Natural killer cell treated with Interleukin-12 subunit alpha and Interleukin-12 subunit beta and Interleukin-15 and Interleukin-18, amount 100 ng/mL, for 72 hours (primary cell): ENCODE measurements around the gene IQSEC3. TPM values are rescaled to one million over a fixed set of nuclear protein-coding genes. Genes with fewer than 3 reads are reported as not detected.

ENCODE experiments used
- ATAC-seq, 2 donors: fragments of 150-1000 bp; cut with Tn5 transposase in 1 of 2; sonication (Bioruptor Pico), chemical (Tn5 transposase) in 1 of 2; 2 replicates each; pipeline ENCODE4 v1.10.0; 2021
- DNase-seq: peaks from one replicate; pipeline ENCODE4 v3.0.0; 2022; ENCODE audit warnings: low spot score
- H3K27ac Mint-ChIP-seq, 2 donors: 1 replicate in 1 of 2; 2 replicates in 1 of 2; pipeline ENCODE4 v1.8.0; 2022; ENCODE audit warnings: mixed read lengths in 2 of 2, mild to moderate bottlenecking in 1 of 2, moderate library complexity in 1 of 2
- H3K27me3 Mint-ChIP-seq, 2 donors: 1 replicate in 1 of 2; 2 replicates in 1 of 2; pipeline ENCODE4 v1.8.0; 2022; ENCODE audit warnings: mixed read lengths in 2 of 2
- H3K36me3 Mint-ChIP-seq: one replicate; pipeline ENCODE4 v1.8.0; 2022; ENCODE audit warnings: mixed read lengths
- H3K4me1 Mint-ChIP-seq, 2 donors: 1 replicate in 1 of 2; 2 replicates in 1 of 2; pipeline ENCODE4 v1.8.0; 2022; ENCODE audit warnings: low read depth in 2 of 2, mixed read lengths in 2 of 2, mild to moderate bottlenecking in 1 of 2
- H3K4me3 Mint-ChIP-seq: one replicate; pipeline ENCODE4 v1.8.0; 2022; ENCODE audit warnings: mixed read lengths
- H3K9me3 Mint-ChIP-seq: 2 replicates; pipeline ENCODE4 v1.8.0; 2022; ENCODE audit warnings: mixed read lengths
- total RNA-seq, 2 donors: library from RNA; stranded (reverse); gene quantifications; one replicate each; pipeline ENCODE4 v1.2.3, GENCODE V29; 2022

Gene IQSEC3
- total RNA-seq, 2 donors from 2014 or later, result 0.22 to 1.1 TPM

DNA sequence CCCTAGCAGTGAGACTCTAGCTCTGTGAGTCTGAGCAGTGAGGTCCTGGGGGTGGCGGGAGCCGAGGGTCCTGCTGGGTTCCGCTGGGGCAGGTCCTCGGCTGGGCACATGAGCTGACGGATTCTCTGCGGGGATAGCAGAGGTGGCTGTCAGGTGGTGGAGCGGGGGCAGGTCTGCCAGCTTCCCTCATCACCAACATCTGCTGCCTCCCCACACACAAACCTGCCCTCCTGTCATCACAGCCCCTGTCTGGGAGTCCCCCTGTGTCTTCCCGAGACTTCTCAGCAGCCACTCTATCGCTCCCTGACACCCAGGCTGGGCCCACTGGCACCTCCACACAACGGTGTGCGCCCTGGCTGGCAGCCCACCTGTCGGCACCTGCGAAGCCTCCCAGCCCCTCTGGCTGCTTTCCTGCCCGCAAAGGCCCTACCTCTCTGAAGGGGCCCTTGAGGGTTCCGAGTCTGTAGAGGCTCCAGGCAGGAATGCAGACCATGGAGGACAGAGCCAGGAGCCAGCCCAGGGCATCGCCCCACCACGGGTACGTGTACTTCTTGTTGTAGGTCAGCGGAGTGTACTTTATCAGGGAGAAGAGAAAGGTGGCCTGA, 154.5 kb downstream of the IQSEC3 start:
- Mint-ChIP-seq H3K4me3 (no peak overlapping the region), H3K36me3 (no peaks in the 10 kb centered on the region), H3K4me1 (peaks cover 0 to 4% of the 10 kb centered on the region in 2 donors), H3K27ac (no peak overlapping the region), H3K9me3 (no peaks in the 10 kb centered on the region), H3K27me3 (peaks cover 0 to 6% of the 10 kb centered on the region in 2 donors)
- ATAC-seq (no peak), DNase-seq (peak; percentile 46)

DNA sequence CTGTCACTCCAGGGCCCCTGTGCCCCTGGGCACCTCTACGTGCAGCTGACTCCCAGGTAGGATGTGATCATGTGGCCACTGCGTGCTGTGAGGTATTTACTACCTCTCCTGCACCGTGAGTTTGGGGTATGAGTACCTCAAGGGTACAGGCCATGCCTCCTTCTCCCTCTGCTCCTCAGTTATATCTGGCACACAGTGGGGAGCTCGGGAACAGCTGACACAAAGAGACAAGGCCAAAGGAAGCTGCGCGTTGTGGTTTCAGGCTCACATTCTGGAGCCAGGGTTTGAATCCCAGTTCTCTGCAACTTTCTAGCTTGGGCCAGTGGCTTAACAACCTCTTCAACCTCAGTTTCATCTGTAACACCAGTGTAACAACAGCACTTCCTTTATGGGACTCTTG, 155.2 kb downstream of the IQSEC3 start:
- Mint-ChIP-seq H3K27me3 (peaks cover 2 to 5% of the 10 kb centered on the region in 2 donors), H3K9me3 (no peaks in the 10 kb centered on the region), H3K27ac (no peak overlapping the region), H3K4me3 (no peak overlapping the region), H3K36me3 (no peaks in the 10 kb centered on the region), H3K4me1 (peaks cover 0 to 4% of the 10 kb centered on the region in 2 donors)
- DNase-seq (no peak), ATAC-seq (no peak)

DNA sequence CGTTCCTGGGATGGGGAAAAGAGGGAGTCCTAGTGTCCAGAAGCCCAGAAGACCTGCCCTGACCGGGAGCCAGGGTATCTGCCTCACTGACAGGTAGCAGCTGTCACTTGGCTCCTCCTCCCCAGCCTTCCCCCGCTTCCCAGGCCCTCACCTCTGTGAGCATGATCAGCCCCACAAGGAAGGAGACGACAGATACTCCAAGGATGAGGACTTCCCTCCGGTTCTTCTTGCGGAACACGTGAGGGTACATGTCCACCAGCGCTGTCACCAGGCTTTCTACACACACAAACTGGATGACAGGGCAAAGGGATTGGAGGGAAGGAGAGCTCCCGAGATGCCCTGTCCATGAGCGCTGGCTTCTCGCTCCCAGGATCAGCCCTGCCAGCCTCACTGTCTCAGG, 157.3 kb downstream of the IQSEC3 start:
- Mint-ChIP-seq H3K27ac (no peak overlapping the region), H3K27me3 (peaks cover 7 to 11% of the 10 kb centered on the region in 2 donors), H3K9me3 (no peaks in the 10 kb centered on the region), H3K4me1 (peaks cover 0 to 4% of the 10 kb centered on the region in 2 donors), H3K36me3 (no peaks in the 10 kb centered on the region), H3K4me3 (no peak overlapping the region)
- no peak for DNase-seq
- ATAC-seq, result no peak

DNA sequence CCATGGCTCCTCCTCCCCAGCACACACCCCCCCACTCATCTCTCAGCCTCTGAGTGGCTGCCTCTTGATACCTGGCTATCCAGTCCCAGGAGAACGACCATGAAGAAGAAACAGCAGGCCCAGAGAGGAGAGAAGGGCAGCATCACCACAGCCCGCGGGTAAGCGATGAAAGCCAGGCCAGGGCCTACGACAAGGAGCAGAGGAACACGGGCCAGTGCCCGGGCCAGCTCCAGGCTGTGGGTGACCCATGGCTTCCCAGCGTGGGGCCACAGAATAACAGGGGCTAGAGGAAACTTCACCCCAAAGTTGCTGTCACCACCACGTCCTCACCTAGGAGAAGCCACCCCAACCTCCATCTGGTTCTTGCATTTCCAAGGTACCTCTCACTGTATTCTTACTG, 157.8 kb downstream of the IQSEC3 start:
- no peak overlapping the region for H3K27ac Mint-ChIP-seq
- H3K27me3 Mint-ChIP-seq, result peaks cover 8 to 13% of the 10 kb centered on the region in 2 donors
- ATAC-seq (no peak), DNase-seq (peak; percentile 34)
- no peak overlapping the region for H3K4me3 Mint-ChIP-seq
- peaks cover 0 to 3% of the 10 kb centered on the region in 2 donors for H3K4me1 Mint-ChIP-seq
- no peaks in the 10 kb centered on the region for H3K36me3 Mint-ChIP-seq
- H3K9me3 Mint-ChIP-seq, result no peaks in the 10 kb centered on the region

DNA sequence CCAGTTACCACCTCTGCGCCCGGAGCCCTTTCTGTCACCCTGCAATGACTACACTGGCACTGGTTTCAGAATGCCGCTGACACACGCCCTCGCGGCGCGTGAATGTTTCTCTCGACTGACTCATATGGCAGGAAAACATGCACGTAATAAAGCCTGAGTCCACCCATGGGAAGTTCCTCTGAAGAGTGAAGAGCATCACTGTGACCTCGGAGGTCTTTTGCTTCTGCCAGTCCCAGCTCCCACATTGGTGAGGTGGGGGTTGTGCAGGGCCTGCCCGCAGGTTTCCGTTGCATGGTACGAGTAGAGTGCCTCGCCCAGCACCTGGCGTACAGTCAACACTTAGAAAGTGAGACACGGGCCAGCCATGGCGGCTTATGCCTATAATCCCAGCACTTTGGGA, 158.4 kb downstream of the IQSEC3 start:
- Mint-ChIP-seq H3K4me1 (no peaks in the 10 kb centered on the region), H3K27ac (no peak overlapping the region), H3K36me3 (no peaks in the 10 kb centered on the region), H3K4me3 (no peak overlapping the region), H3K9me3 (no peaks in the 10 kb centered on the region), H3K27me3 (peaks cover 12 to 13% of the 10 kb centered on the region in 2 donors)
- DNase-seq (no peak), ATAC-seq (no peak)

DNA sequence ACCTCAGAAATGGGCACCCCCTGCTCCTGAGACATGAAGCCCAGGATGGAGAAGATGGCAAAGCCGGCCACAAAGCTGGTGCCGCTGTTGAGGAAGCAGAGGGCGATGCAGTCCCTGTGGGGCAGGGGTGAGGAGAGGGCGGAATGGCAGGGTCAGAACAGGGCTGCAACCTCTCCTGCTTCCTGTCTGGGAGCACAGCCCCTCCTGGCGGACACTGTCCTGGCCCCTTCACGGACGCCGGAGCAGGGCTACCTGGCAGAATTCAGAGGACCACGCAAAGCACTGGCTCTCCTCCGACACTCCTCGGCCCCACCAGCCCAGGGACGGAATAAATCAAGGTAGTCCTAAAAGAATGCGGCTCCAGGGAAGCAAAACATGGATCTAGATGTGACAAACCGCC, 159.8 kb downstream of the IQSEC3 start:
- H3K27me3 Mint-ChIP-seq, result peaks cover 13 to 14% of the 10 kb centered on the region in 2 donors

DNA sequence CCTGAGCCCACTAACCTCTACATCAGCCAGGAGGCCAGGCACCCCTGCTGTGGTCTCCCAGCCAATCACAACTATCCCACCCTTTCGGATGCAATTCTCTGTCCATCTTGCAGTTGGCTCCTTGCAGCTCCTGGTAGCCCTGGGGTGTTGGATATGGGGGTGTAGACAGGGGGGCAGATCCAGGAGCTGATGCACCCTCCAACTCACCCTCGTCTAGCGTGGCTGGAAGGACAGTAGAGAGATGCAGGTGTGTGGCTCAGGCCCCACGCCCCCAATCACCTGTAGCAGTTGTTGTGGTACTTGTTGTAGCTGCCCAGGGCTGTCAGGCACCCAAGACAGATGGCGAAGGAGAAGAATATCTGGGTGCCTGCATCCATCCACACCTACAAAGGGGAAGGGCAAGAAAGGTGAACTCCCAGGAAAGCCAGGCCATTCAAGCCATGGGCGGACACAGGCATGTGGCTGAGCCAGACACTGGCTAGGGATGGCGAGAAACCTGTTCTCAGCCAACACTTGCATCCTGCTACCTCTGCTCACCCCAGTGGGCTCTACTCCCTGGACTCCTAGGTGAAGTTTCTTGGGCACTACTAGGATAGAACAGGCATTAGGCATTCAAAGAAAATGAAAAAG, 160.8 kb downstream of the IQSEC3 start:
- Mint-ChIP-seq H3K36me3 (no peaks in the 10 kb centered on the region), H3K27ac (no peak overlapping the region), H3K27me3 (peaks cover 13 to 14% of the 10 kb centered on the region in 2 donors), H3K9me3 (no peaks in the 10 kb centered on the region), H3K4me3 (no peak overlapping the region), H3K4me1 (no peaks in the 10 kb centered on the region)
- no peak for ATAC-seq
- no peak for DNase-seq

More for the DNA sequence above, 159.8 kb downstream of the IQSEC3 start:
- Mint-ChIP-seq H3K4me3 (no peak overlapping the region), H3K36me3 (no peaks in the 10 kb centered on the region), H3K27ac (no peak overlapping the region), H3K9me3 (no peaks in the 10 kb centered on the region), H3K4me1 (no peaks in the 10 kb centered on the region)
- ATAC-seq, result no peak
- no peak for DNase-seq

Other genes starting within 250 kb of the IQSEC3 start
- under 1 TPM in 1 of 2 donors, not detected in 1; 0.11 TPM for gene SLC6A12, start 147.4 kb downstream of the IQSEC3 start, total RNA-seq
- 1 to 10 TPM in 1 of 2 donors, under 1 TPM in 1; 0.92 to 1.9 TPM for gene SLC6A13, start 196.1 kb downstream of the IQSEC3 start, total RNA-seq